CD14-positive monocyte (primary cell): Measurements from ENCODE around the gene TNNI3. TPM values are rescaled to one million over a fixed set of nuclear protein-coding genes. Genes with fewer than 3 reads are reported as not detected.

ENCODE experiments used
- DNase-seq, 3 donors: peaks; one replicate each; pipeline ENCODE4 v3.0.0-alpha.2; 2011 to 2022
- H2AFZ ChIP-seq: 2 replicates; pipeline ENCODE4 v1.6.0; 2012; ENCODE audit warnings: mild to moderate bottlenecking, low read depth, low read length, inconsistent platforms; ENCODE audit not compliant: insufficient read depth, poor library complexity, severe bottlenecking
- H3K27ac ChIP-seq, 2 donors: 1 replicate in 1 of 2; 2 replicates in 1 of 2; pipeline ENCODE4 v1.5.1; 2012 to 2013; ENCODE audit warnings: low read length in 2 of 2, control low read depth in 1 of 2, inconsistent platforms in 1 of 2, low read depth in 1 of 2, mild to moderate bottlenecking in 1 of 2
- H3K27me3 ChIP-seq, 2 donors: one replicate each; pipeline versions ENCODE4 v1.6.0 to v1.6.1; 2011 to 2013; ENCODE audit warnings: low read length in 2 of 2; ENCODE audit not compliant: control insufficient read depth in 2 of 2, insufficient read depth in 2 of 2
- H3K36me3 ChIP-seq, 2 donors: replicated peaks in 1 of 2; 1 replicate in 1 of 2; 2 replicates in 1 of 2; pipeline versions ENCODE4 v1.5.1 to v1.6.1; 2012 to 2013; ENCODE audit warnings: low read length in 2 of 2, control low read depth in 1 of 2, inconsistent platforms in 1 of 2, mild to moderate bottlenecking in 1 of 2; ENCODE audit not compliant: insufficient read depth in 2 of 2, control insufficient read depth in 1 of 2
- H3K4me1 ChIP-seq, 2 donors: 1 replicate in 1 of 2; 2 replicates in 1 of 2; pipeline versions ENCODE4 v1.5.1 to v1.6.1; 2012 to 2013; ENCODE audit warnings: low read length in 2 of 2, control low read depth in 1 of 2, inconsistent platforms in 1 of 2, mild to moderate bottlenecking in 1 of 2, moderate library complexity in 1 of 2; ENCODE audit not compliant: insufficient read depth in 2 of 2, control insufficient read depth in 1 of 2
- H3K4me2 ChIP-seq: replicated peaks from 2 replicates; pipeline ENCODE3; 2012; ENCODE audit warnings: low read length, moderate library complexity, mild to moderate bottlenecking; ENCODE audit not compliant: poor library complexity, severe bottlenecking; ENCODE audit errors: extremely low read depth
- H3K4me3 ChIP-seq, 3 experiments: fragments of 200-600 bp in 1 of 3; sonication (generic) in 1 of 3; replicated peaks in 1 of 3; 1 replicate in 2 of 3; 2 replicates in 1 of 3; pipeline ENCODE4 v1.5.1; 2011 to 2013; ENCODE audit warnings: low read length in 3 of 3, mild to moderate bottlenecking in 3 of 3, control low read depth in 2 of 3, low read depth in 2 of 3, inconsistent platforms in 1 of 3, moderate library complexity in 1 of 3
- H3K79me2 ChIP-seq: 2 replicates; pipeline ENCODE4 v1.6.0; 2012; ENCODE audit warnings: mild to moderate bottlenecking, control low read depth, inconsistent platforms, low read length, moderate library complexity; ENCODE audit not compliant: insufficient read depth
- H3K9ac ChIP-seq: 2 replicates; pipeline ENCODE4 v1.6.0; 2017; ENCODE audit warnings: low read length, mild to moderate bottlenecking; ENCODE audit not compliant: insufficient read depth, poor library complexity, severe bottlenecking
- H3K9me3 ChIP-seq, 2 donors: replicated peaks in 1 of 2; 1 replicate in 1 of 2; 2 replicates in 1 of 2; pipeline versions ENCODE4 v1.5.1 to v1.6.1; 2012 to 2013; ENCODE audit warnings: low read length in 2 of 2, control low read depth in 1 of 2; ENCODE audit not compliant: control insufficient read depth in 1 of 2, insufficient read depth in 1 of 2
- H4K20me1 ChIP-seq: 2 replicates; pipeline ENCODE4 v1.6.0; 2012; ENCODE audit warnings: mild to moderate bottlenecking, low read length, control low read depth, moderate library complexity; ENCODE audit not compliant: insufficient read depth
- H3K27ac Mint-ChIP-seq, 7 donors: one replicate each; pipeline ENCODE4 v1.8.0; 2020; ENCODE audit warnings: mild to moderate bottlenecking in 7 of 7, mixed read lengths in 7 of 7, moderate library complexity in 6 of 7, inconsistent platforms in 2 of 7
- H3K27me3 Mint-ChIP-seq, 3 donors: one replicate each; pipeline ENCODE4 v1.8.0; 2021 to 2022; ENCODE audit warnings: low read depth in 3 of 3, mild to moderate bottlenecking in 3 of 3, mixed read lengths in 3 of 3, moderate library complexity in 3 of 3, inconsistent platforms in 1 of 3
- H3K36me3 Mint-ChIP-seq, 2 donors: one replicate each; pipeline ENCODE4 v1.8.0; 2020; ENCODE audit warnings: mixed read lengths in 2 of 2, inconsistent platforms in 1 of 2, mild to moderate bottlenecking in 1 of 2
- H3K4me1 Mint-ChIP-seq: one replicate; pipeline ENCODE4 v1.8.0; 2020; ENCODE audit warnings: mild to moderate bottlenecking, mixed read lengths
- H3K4me3 Mint-ChIP-seq, 2 donors: one replicate each; pipeline ENCODE4 v1.8.0; 2020; ENCODE audit warnings: mild to moderate bottlenecking in 2 of 2, mixed read lengths in 2 of 2, moderate library complexity in 1 of 2
- H3K9me3 Mint-ChIP-seq, 7 donors: one replicate each; pipeline ENCODE4 v1.8.0; 2020 to 2022; ENCODE audit warnings: mixed read lengths in 7 of 7, mild to moderate bottlenecking in 6 of 7, moderate library complexity in 6 of 7, inconsistent platforms in 2 of 7
- WGBS: methylation state at CpG from one replicate; pipeline ENCODE4 v1.1.5; 2013; ENCODE audit warnings: missing lambda C conversion rate; ENCODE audit not compliant: insufficient coverage; 5-methylcytosine and 5-hydroxymethylcytosine counted together
- intact Hi-C, 2 donors: fragments of 100-400 bp; cut with micrococcal nuclease; formaldehyde crosslinking; loops; one replicate each; pipeline versions ENCODE4 v1.15.0 to v1.15.1; 2023
- polyA plus RNA-seq, 3 donors: library from polyadenylated mRNA; depleted of rRNA in 1 of 3; unstranded in 2 of 3; stranded (reverse) in 1 of 3; fragments of 300-500 nt in 2 of 3; fragments of >200 nt in 1 of 3; fragmentation: Illumina TruSeq in 2 of 3; gene quantifications; 1 replicate in 2 of 3; 2 replicates in 1 of 3; pipeline ENCODE4 v1.2.3, GENCODE V29; 2012 to 2021
- TF ChIP-seq, protein P1 (sequence below): fragments of 200-600 bp; IDR thresholded peaks from one replicate; pipeline ENCODE4 v1.8.0; 2022; ENCODE audit warnings: antibody characterized with exemption, mild to moderate bottlenecking

Gene TNNI3
- polyA plus RNA-seq, 3 donors: 1.2 TPM; not detected in 2

DNA sequence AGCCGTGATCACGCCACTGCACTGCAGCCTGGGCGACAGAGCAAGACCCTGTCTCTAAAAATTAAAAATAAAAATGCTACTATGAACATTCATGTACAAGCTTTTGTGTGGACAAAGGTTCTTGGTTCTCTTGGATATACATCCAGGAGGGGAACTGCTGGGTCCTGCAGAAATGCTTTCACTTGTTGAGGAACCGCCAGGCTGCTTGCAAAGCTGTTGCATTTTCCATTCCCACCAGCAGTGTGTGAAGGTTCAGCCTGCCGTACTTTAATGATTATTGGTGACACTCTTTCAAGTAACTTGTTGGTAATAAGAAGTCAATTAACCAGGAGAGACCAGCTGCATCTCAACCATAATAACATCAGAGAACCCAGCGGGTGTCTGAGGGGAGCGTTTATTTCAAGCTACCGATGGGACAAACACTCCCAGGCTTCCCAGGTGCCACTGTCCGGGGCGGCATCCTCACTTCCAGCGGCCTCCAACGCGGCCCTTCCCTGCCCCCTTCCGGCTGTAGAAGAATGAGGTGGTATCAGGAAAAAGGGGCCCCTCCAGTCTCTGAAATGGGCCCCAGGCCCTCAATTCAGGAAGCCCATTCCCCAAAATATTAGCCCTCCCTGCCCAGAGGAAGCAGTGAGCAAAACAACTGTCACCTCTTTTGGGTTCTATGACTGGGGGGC lies 24.9 kb downstream of the TNNI3 start:
- H3K4me1 ChIP-seq: peaks cover 4 to 6% of the 10 kb centered on the region in 2 donors
- TF ChIP-seq, protein P1, sequence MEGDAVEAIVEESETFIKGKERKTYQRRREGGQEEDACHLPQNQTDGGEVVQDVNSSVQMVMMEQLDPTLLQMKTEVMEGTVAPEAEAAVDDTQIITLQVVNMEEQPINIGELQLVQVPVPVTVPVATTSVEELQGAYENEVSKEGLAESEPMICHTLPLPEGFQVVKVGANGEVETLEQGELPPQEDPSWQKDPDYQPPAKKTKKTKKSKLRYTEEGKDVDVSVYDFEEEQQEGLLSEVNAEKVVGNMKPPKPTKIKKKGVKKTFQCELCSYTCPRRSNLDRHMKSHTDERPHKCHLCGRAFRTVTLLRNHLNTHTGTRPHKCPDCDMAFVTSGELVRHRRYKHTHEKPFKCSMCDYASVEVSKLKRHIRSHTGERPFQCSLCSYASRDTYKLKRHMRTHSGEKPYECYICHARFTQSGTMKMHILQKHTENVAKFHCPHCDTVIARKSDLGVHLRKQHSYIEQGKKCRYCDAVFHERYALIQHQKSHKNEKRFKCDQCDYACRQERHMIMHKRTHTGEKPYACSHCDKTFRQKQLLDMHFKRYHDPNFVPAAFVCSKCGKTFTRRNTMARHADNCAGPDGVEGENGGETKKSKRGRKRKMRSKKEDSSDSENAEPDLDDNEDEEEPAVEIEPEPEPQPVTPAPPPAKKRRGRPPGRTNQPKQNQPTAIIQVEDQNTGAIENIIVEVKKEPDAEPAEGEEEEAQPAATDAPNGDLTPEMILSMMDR: no peak
- H3K9ac ChIP-seq: no peak overlapping the region
- no peaks in the 10 kb centered on the region for H4K20me1 ChIP-seq
- DNase-seq: no peak
- Mint-ChIP-seq H3K27ac (peak overlapping the region in 1 of 7 donors; percentile 51), H3K4me1 (peaks cover 14% of the 10 kb centered on the region), H3K27me3 (peaks cover 34 to 45% (median 38%) of the 10 kb centered on the region in 3 donors), H3K36me3 (no peaks in the 10 kb centered on the region), H3K4me3 (no peak overlapping the region), H3K9me3 (peaks cover 0 to 4% (median 0%) of the 10 kb centered on the region in 7 donors)
- peaks cover 0 to 9% of the 10 kb centered on the region in 2 donors for H3K27me3 ChIP-seq
- intact Hi-C loops: no loop called here
- H3K4me3 ChIP-seq: no peak overlapping the region
- no peaks in the 10 kb centered on the region for H3K79me2 ChIP-seq
- WGBS: 51% methylated on average over 3 of the region's 14 CpGs
- H3K9me3 ChIP-seq: no peaks in the 10 kb centered on the region
- no peaks in the 10 kb centered on the region for H3K36me3 ChIP-seq
- no peak overlapping the region for H3K27ac ChIP-seq
- no peak overlapping the region for H2AFZ ChIP-seq
- no peak overlapping the region for H3K4me2 ChIP-seq

DNA sequence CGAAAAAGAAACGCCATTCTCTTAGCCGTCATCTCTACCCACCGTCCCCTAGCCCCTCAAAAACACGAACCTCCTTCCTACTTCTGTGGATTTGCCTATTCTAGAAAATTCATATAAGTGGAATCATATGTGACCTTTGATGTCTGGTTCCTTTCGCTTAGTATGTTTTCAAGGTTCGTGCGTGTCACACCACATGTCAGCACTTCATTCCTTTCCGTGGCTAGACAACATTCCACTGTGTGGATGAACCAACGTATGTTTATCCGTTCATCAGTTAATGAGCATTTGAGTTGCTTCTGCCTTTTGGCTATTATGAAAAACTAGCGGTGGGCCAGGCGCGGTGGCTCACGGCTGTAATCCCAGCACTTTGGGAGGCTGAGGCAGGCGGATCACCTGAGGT lies 26.1 kb downstream of the TNNI3 start:
- no peaks in the 10 kb centered on the region for H3K36me3 Mint-ChIP-seq

More for the DNA sequence above, 26.1 kb downstream of the TNNI3 start:
- intact Hi-C loops: no loop called here
- TF ChIP-seq, protein P1: no peak
- no peak overlapping the region for H3K27ac Mint-ChIP-seq
- peaks cover 14% of the 10 kb centered on the region for H3K4me1 Mint-ChIP-seq
- 97% methylated on average over 15 of the region's 16 CpGs for WGBS
- Histone ChIP-seq H3K4me2 (no peak overlapping the region), H3K9ac (no peak overlapping the region), H3K27ac (no peak overlapping the region), H2AFZ (no peak overlapping the region), H3K4me3 (no peak overlapping the region), H3K79me2 (no peaks in the 10 kb centered on the region), H4K20me1 (no peaks in the 10 kb centered on the region), H3K27me3 (peaks cover 0 to 9% of the 10 kb centered on the region in 2 donors), H3K4me1 (peaks cover 4 to 6% of the 10 kb centered on the region in 2 donors), H3K9me3 (no peaks in the 10 kb centered on the region), H3K36me3 (no peaks in the 10 kb centered on the region)
- H3K9me3 Mint-ChIP-seq: peaks cover 0 to 3% (median 0%) of the 10 kb centered on the region in 7 donors
- H3K4me3 Mint-ChIP-seq: peak overlapping the region in 1 of 2 donors; percentile 56
- H3K27me3 Mint-ChIP-seq: peaks cover 32 to 50% (median 35%) of the 10 kb centered on the region in 3 donors
- no peak for DNase-seq
